Parathyroid adenoma (tissue), 2 donors: Measurements from ENCODE around the gene SUCO.

Source experiments
- H2AFZ ChIP-seq: fragments of 300-600 bp; sonication (generic); one replicate; pipeline ENCODE4 v1.7.0; 2017; ENCODE audit warnings: antibody characterized with exemption, mild to moderate bottlenecking
- H3K27ac ChIP-seq: fragments of 300-600 bp; sonication (generic); one replicate; pipeline ENCODE4 v1.7.0; 2017
- H3K27me3 ChIP-seq: fragments of 300-600 bp; sonication (generic); one replicate; pipeline ENCODE4 v1.7.0; 2017; ENCODE audit warnings: low read length; ENCODE audit not compliant: control insufficient read depth, insufficient read depth
- H3K36me3 ChIP-seq: fragments of 300-600 bp; sonication (generic); one replicate; pipeline ENCODE4 v1.7.0; 2017; ENCODE audit warnings: low read length; ENCODE audit not compliant: control insufficient read depth, insufficient read depth
- H3K4me1 ChIP-seq: fragments of 300-600 bp; sonication (generic); one replicate; pipeline ENCODE4 v1.7.0; 2017; ENCODE audit warnings: control low read depth
- H3K4me2 ChIP-seq: fragments of 300-600 bp; sonication (generic); one replicate; pipeline ENCODE4 v1.7.0; 2017; ENCODE audit warnings: low read length
- H3K4me3 ChIP-seq: fragments of 300-600 bp; sonication (generic); one replicate; pipeline ENCODE4 v1.7.0; 2017; ENCODE audit warnings: low read depth, low read length
- H3K79me2 ChIP-seq: fragments of 300-600 bp; sonication (generic); one replicate; pipeline ENCODE4 v1.7.0; 2017; ENCODE audit warnings: control low read depth
- H3K9ac ChIP-seq: fragments of 300-600 bp; sonication (generic); one replicate; pipeline ENCODE4 v1.7.0; 2017; ENCODE audit warnings: mild to moderate bottlenecking
- H3K9me3 ChIP-seq: fragments of 300-600 bp; sonication (generic); one replicate; pipeline ENCODE4 v1.7.0; 2017; ENCODE audit warnings: low read length; ENCODE audit not compliant: control insufficient read depth
- TF ChIP-seq, protein P1 (sequence below): fragments of 300-600 bp; sonication (generic); IDR thresholded peaks from one replicate; pipeline ENCODE4 v1.7.0; 2017; ENCODE audit warnings: antibody characterized with exemption, mild to moderate bottlenecking
- donor health status: primary hyperparathyroidism.

Gene SUCO

DNA sequence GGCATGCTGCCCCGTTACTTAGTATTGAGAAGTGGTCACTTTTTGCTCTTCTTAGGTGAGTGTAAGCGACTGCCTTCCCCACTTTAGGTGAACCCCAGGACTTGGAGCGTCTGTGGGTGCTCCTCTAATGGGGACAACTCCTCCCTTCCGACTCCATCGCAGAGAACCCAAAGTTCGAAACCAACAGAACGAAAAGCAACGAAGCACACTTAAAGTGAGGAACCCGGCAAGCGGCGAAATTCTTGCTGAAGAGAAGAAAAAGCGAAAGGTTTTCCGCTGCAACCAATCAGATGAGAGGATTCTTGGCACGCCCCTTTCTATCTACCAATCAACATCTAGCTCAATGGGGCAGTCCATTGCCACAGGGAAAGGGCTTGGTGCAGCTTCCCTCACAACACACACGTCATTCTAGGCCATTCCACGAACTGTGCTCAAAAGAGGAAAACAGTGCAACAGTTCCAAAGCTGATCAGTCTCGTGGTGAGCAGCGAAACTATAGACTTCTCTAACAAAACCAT, 709 bp upstream of the SUCO start:
- Histone ChIP-seq H3K9me3 (no peaks in the 10 kb centered on the region), H3K9ac (peak overlapping the region; percentile 61), H3K79me2 (peaks cover 5% of the 10 kb centered on the region), H3K4me1 (peaks cover 5% of the 10 kb centered on the region), H2AFZ (peak overlapping the region; percentile 93), H3K36me3 (no peaks in the 10 kb centered on the region), H3K27me3 (no peaks in the 10 kb centered on the region), H3K27ac (peak overlapping the region; percentile 98), H3K4me2 (peak overlapping the region; percentile 98), H3K4me3 (peak overlapping the region; percentile 84)
- TF ChIP-seq, protein P1, sequence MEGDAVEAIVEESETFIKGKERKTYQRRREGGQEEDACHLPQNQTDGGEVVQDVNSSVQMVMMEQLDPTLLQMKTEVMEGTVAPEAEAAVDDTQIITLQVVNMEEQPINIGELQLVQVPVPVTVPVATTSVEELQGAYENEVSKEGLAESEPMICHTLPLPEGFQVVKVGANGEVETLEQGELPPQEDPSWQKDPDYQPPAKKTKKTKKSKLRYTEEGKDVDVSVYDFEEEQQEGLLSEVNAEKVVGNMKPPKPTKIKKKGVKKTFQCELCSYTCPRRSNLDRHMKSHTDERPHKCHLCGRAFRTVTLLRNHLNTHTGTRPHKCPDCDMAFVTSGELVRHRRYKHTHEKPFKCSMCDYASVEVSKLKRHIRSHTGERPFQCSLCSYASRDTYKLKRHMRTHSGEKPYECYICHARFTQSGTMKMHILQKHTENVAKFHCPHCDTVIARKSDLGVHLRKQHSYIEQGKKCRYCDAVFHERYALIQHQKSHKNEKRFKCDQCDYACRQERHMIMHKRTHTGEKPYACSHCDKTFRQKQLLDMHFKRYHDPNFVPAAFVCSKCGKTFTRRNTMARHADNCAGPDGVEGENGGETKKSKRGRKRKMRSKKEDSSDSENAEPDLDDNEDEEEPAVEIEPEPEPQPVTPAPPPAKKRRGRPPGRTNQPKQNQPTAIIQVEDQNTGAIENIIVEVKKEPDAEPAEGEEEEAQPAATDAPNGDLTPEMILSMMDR, result no peak

DNA sequence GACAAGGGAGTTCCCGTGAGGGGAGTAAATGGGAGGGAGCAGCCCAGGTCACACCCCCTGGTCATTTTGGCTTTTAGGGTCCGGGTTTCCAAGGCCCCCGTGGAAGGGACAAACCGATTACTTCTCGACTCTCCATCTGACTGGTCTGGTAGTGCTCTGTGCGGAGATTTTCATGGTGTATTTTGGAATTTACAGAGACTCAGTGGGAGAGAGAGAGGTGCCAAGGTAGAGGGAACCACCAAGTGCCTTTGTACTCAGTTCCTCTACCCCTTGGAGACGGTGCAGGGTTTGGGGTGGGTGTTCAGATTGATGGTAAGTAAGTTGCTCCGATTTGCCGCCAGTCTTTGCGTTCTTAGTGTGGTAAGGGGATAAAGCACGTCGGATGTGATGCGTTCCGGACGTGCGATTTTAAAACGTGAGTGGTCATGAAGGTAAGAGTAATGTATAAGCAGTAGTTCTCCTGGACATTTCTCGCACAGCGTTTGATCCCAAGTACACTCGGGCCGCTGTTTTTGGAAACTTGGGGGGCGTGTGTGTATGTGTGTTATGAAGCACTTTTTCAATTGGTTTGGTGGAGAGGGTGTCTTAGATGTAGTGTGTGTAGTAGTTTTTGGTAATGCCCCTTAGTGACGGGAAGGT, 682 bp downstream of the SUCO start:
- TF ChIP-seq, protein P1, result peak; percentile 1
- H3K36me3 ChIP-seq, result no peaks in the 10 kb centered on the region

DNA sequence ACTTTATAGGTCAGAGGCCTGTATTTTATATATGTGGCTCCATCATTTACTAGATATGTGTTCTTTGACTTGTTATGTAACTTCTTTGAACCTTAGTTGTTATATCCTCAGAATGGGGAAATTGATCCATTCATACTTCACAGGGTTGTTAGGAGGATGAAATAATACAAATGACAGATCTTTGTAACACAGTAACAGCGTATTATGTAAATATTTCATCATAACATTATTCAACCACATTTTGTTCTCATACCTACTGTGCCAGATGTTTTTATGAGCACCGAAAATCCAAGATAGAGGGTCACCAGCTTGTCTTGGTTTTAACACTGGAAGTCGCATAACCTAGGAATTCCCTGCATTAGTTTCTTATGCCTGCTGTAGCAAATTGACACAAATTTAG, 3.3 kb downstream of the SUCO start:
- TF ChIP-seq, protein P1, result no peak
- H3K79me2 ChIP-seq, result peaks cover 11% of the 10 kb centered on the region
- no peak overlapping the region for H3K27ac ChIP-seq
- H3K4me2 ChIP-seq, result no peak overlapping the region
- H3K4me1 ChIP-seq, result peaks cover 3% of the 10 kb centered on the region
- H3K36me3 ChIP-seq, result no peaks in the 10 kb centered on the region
- no peaks in the 10 kb centered on the region for H3K27me3 ChIP-seq
- no peak overlapping the region for H3K9ac ChIP-seq
- H3K4me3 ChIP-seq, result no peak overlapping the region
- no peak overlapping the region for H2AFZ ChIP-seq
- H3K9me3 ChIP-seq, result no peaks in the 10 kb centered on the region

More for the DNA sequence above, 682 bp downstream of the SUCO start:
- Histone ChIP-seq H3K9me3 (no peaks in the 10 kb centered on the region), H3K4me2 (peak overlapping the region; percentile 86), H3K27ac (peak overlapping the region; percentile 98), H3K4me1 (peaks cover 5% of the 10 kb centered on the region), H3K79me2 (peaks cover 7% of the 10 kb centered on the region), H2AFZ (peak overlapping the region; percentile 86), H3K27me3 (no peaks in the 10 kb centered on the region), H3K4me3 (peak overlapping the region; percentile 84), H3K9ac (peak overlapping the region; percentile 80)

DNA sequence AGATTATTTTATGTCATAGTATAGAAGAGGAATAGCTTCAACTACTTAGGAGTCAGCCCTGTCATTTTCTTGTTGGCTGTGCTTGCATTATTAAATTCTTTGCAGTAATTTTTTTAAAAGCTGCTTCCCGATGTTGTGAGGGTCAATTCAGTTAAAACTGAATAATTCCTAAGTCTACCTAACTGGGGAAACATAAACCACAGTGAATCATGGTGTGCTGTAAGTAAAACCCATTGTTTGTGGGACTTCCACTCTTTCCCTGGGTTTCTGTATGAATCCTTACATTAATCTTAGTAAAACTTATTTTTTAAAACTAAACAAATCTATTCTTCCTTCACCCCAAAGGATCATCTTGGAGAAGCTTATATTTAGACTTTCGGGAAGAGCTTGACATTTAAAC, 4.4 kb downstream of the SUCO start:
- no peaks in the 10 kb centered on the region for H3K27me3 ChIP-seq
- H3K9ac ChIP-seq, result no peak overlapping the region
- no peaks in the 10 kb centered on the region for H3K36me3 ChIP-seq
- H3K79me2 ChIP-seq, result peaks cover 20% of the 10 kb centered on the region
- no peak overlapping the region for H3K27ac ChIP-seq
- H2AFZ ChIP-seq, result no peak overlapping the region
- H3K4me2 ChIP-seq, result no peak overlapping the region
- TF ChIP-seq, protein P1, result no peak
- H3K4me3 ChIP-seq, result no peak overlapping the region
- no peaks in the 10 kb centered on the region for H3K9me3 ChIP-seq
- H3K4me1 ChIP-seq, result no peaks in the 10 kb centered on the region
